H1 (cell line): ENCODE measurements around the gene NEDD8. TPM values are rescaled to one million over a fixed set of nuclear protein-coding genes. Genes with fewer than 3 reads are reported as not detected.

ENCODE experiments used
- CTCF ChIA-PET: fragments of 300-600 bp; sonication (Branson Sonifier 250); formaldehyde crosslinking; loops from one replicate; lab custom pipeline; 2021; ENCODE audit not compliant: partially characterized antibody; lab: Charles Lee
- POLR2A ChIA-PET: fragments of 300-600 bp; sonication (Branson Sonifier 250); formaldehyde crosslinking; loops from one replicate; lab custom pipeline; 2021; ENCODE audit warnings: inconsistent platforms; ENCODE audit not compliant: partially characterized antibody; lab: Charles Lee
- DNase-seq, 2 experiments: peaks; one replicate each; pipeline versions ENCODE4 v3.0.0 to v3.0.0-alpha.2; 2010 to 2022; ENCODE audit warnings: low spot score in 2 of 2, low read depth in 1 of 2, mixed read lengths in 1 of 2
- FAIRE-seq: peaks from 2 replicates; lab custom pipeline; 2011; peaks lifted over from hg19 to GRCh38; lab: Jason Lieb, UNC
- H2AFZ ChIP-seq: 2 replicates; pipeline ENCODE4 v1.8.1; 2012; ENCODE audit warnings: low read length, inconsistent platforms
- H2AK5ac ChIP-seq: 2 replicates; pipeline ENCODE4 v1.6.1; 2013; ENCODE audit warnings: low read depth, low read length
- H2BK120ac ChIP-seq: replicated peaks from 2 replicates; pipeline ENCODE3; 2013; ENCODE audit warnings: low read depth, low read length, inconsistent platforms
- H2BK12ac ChIP-seq: 2 replicates; pipeline ENCODE4 v1.6.1; 2013; ENCODE audit warnings: low read depth, low read length
- H2BK15ac ChIP-seq: 2 replicates; pipeline ENCODE4 v1.6.1; 2013; ENCODE audit warnings: low read length
- H2BK20ac ChIP-seq: 2 replicates; pipeline ENCODE4 v1.6.1; 2013; ENCODE audit warnings: low read length
- H2BK5ac ChIP-seq: 2 replicates; pipeline ENCODE4 v1.6.1; 2013; ENCODE audit warnings: low read depth, low read length
- H3K14ac ChIP-seq: 2 replicates; pipeline ENCODE4 v1.6.1; 2013; ENCODE audit warnings: inconsistent platforms; ENCODE audit not compliant: insufficient read length
- H3K18ac ChIP-seq: 2 replicates; pipeline ENCODE4 v1.6.1; 2013; ENCODE audit warnings: low read length; ENCODE audit errors: extremely low read depth
- H3K23ac ChIP-seq: 2 replicates; pipeline ENCODE4 v1.6.1; 2013; ENCODE audit warnings: inconsistent platforms; ENCODE audit not compliant: insufficient read length
- H3K23me2 ChIP-seq: 2 replicates; pipeline ENCODE4 v1.6.1; 2013; ENCODE audit warnings: low read depth, low read length
- H3K27ac ChIP-seq: 2 replicates; pipeline ENCODE4 v1.6.1; 2011; ENCODE audit warnings: low read depth, low read length, inconsistent platforms
- H3K27me3 ChIP-seq, 4 experiments: replicated peaks in 1 of 4; 1 replicate in 1 of 4; 2 replicates in 3 of 4; pipeline versions ENCODE4 v1.6.1 to v1.8.1; 2011 to 2013; ENCODE audit warnings: low read length in 3 of 4, mild to moderate bottlenecking in 3 of 4, inconsistent platforms in 2 of 4, mixed read lengths in 2 of 4, moderate library complexity in 1 of 4; ENCODE audit not compliant: control insufficient read depth in 3 of 4, insufficient read depth in 3 of 4; ENCODE audit errors: extremely low read depth in 1 of 4
- H3K36me3 ChIP-seq, 4 experiments: 2 replicates each; pipeline versions ENCODE4 v1.6.1 to v1.8.1; 2011 to 2013; ENCODE audit warnings: mild to moderate bottlenecking in 4 of 4, low read length in 3 of 4, moderate library complexity in 2 of 4, control low read depth in 1 of 4, inconsistent platforms in 1 of 4; ENCODE audit not compliant: insufficient read depth in 4 of 4, control insufficient read depth in 2 of 4
- H3K4ac ChIP-seq: replicated peaks from 2 replicates; pipeline ENCODE3; 2013; ENCODE audit warnings: low read length, low read depth, mixed read lengths, inconsistent platforms; ENCODE audit not compliant: insufficient read length
- H3K4me1 ChIP-seq, 4 experiments: replicated peaks in 1 of 4; 1 replicate in 1 of 4; 2 replicates in 3 of 4; pipeline versions ENCODE4 v1.6.1 to v1.8.1; 2011 to 2013; ENCODE audit warnings: low read length in 3 of 4, inconsistent platforms in 2 of 4, mixed read lengths in 1 of 4; ENCODE audit not compliant: insufficient read depth in 4 of 4, control insufficient read depth in 3 of 4
- H3K4me2 ChIP-seq, 2 experiments: 2 replicates each; pipeline versions ENCODE4 v1.6.1 to v1.8.1; 2011 to 2013; ENCODE audit warnings: low read depth in 2 of 2, low read length in 2 of 2, control low read depth in 1 of 2, inconsistent platforms in 1 of 2, mild to moderate bottlenecking in 1 of 2; ENCODE audit not compliant: insufficient read depth in 1 of 2
- H3K4me3 ChIP-seq, 4 experiments: fragments of 200-600, 300-600 bp in 1 of 4; sonication (generic), shearing (Covaris generic), sonication (Bioruptor Twin) in 1 of 4; 2 replicates each; pipeline versions ENCODE4 v1.5.1 to v1.8.1; 2011 to 2016; ENCODE audit warnings: low read length in 4 of 4, low read depth in 3 of 4, control low read depth in 2 of 4, inconsistent platforms in 2 of 4, mild to moderate bottlenecking in 2 of 4, mixed read lengths in 1 of 4, moderate library complexity in 1 of 4; ENCODE audit not compliant: insufficient read depth in 2 of 4; ENCODE audit errors: extremely low read depth in 1 of 4
- H3K56ac ChIP-seq: replicated peaks from 2 replicates; pipeline ENCODE3; 2013; ENCODE audit warnings: low read depth, mild to moderate bottlenecking, mixed read lengths, low read length, inconsistent platforms; ENCODE audit not compliant: insufficient read length
- H3K79me1 ChIP-seq: 2 replicates; pipeline ENCODE4 v1.6.1; 2013; ENCODE audit warnings: low read depth, low read length, control low read depth
- H3K79me2 ChIP-seq, 2 experiments: 2 replicates each; pipeline versions ENCODE4 v1.6.1 to v1.8.1; 2012 to 2013; ENCODE audit warnings: low read length in 2 of 2, mild to moderate bottlenecking in 2 of 2, inconsistent platforms in 1 of 2; ENCODE audit not compliant: insufficient read depth in 2 of 2, control insufficient read depth in 1 of 2
- H3K9ac ChIP-seq, 4 experiments: replicated peaks in 1 of 4; 1 replicate in 1 of 4; 2 replicates in 3 of 4; pipeline versions ENCODE4 v1.6.1 to v1.8.1; 2011 to 2013; ENCODE audit warnings: low read depth in 3 of 4, low read length in 3 of 4, control low read depth in 2 of 4, mild to moderate bottlenecking in 2 of 4, moderate library complexity in 2 of 4, inconsistent platforms in 1 of 4; ENCODE audit errors: extremely low read depth in 1 of 4
- H3K9me3 ChIP-seq, 2 experiments: 2 replicates each; pipeline versions ENCODE4 v1.6.1 to v1.8.1; 2012 to 2013; ENCODE audit warnings: mild to moderate bottlenecking in 2 of 2, moderate library complexity in 2 of 2, control low read depth in 1 of 2, inconsistent platforms in 1 of 2, low read depth in 1 of 2, low read length in 1 of 2, mixed read lengths in 1 of 2; ENCODE audit not compliant: insufficient read depth in 2 of 2
- H4K20me1 ChIP-seq, 2 experiments: replicated peaks in 1 of 2; 2 replicates each; pipeline versions ENCODE3 to v1.8.1; 2011 to 2013; ENCODE audit warnings: inconsistent platforms in 2 of 2, low read length in 2 of 2, mild to moderate bottlenecking in 1 of 2; ENCODE audit not compliant: insufficient read depth in 2 of 2, control insufficient read depth in 1 of 2
- H4K5ac ChIP-seq: 2 replicates; pipeline ENCODE4 v1.6.1; 2013; ENCODE audit warnings: low read length, low read depth, mixed read lengths, inconsistent platforms; ENCODE audit not compliant: insufficient read length
- H4K8ac ChIP-seq: 2 replicates; pipeline ENCODE4 v1.8.0; 2013; ENCODE audit warnings: mild to moderate bottlenecking, moderate library complexity, low read length, inconsistent platforms; ENCODE audit not compliant: insufficient read depth; ENCODE audit errors: extremely low read depth
- H4K91ac ChIP-seq: replicated peaks from 2 replicates; pipeline ENCODE3; 2013; ENCODE audit warnings: low read length, mixed read lengths, inconsistent platforms; ENCODE audit not compliant: insufficient read length
- WGBS, 2 experiments: shearing (Covaris generic) in 1 of 2; methylation state at CpG; one replicate each; pipeline versions ENCODE4 v1.1.6 to v1.1.7; 2013 to 2015; ENCODE audit warnings: low lambda C conversion rate in 2 of 2, mixed read lengths in 2 of 2, inconsistent platforms in 1 of 2, low coverage in 1 of 2, missing lambda C conversion rate in 1 of 2; ENCODE audit not compliant: insufficient replicate concordance in 2 of 2, insufficient coverage in 1 of 2, insufficient read length in 1 of 2; ENCODE audit errors: extremely low coverage in 1 of 2, missing lambda C conversion rate in 1 of 2; 5-methylcytosine and 5-hydroxymethylcytosine counted together
- polyA plus RNA-seq, 7 experiments: library from polyadenylated mRNA; depleted of rRNA in 3 of 7; stranded (reverse) in 5 of 7; unstranded in 2 of 7; fragments of >200 nt in 5 of 7; fragments of 200-250 nt in 2 of 7; gene quantifications; 1 replicate in 5 of 7; 2 replicates in 1 of 7; 4 replicates in 1 of 7; pipeline versions ENCODE4 v1.2.1 to v1.2.3, GENCODE V29; 2011 to 2013; ENCODE audit warnings: missing spikeins in 2 of 7, mixed read lengths in 2 of 7
- total RNA-seq: library from RNA; stranded (reverse); fragmentation: NEBNext Ultra II Directional; extraction: Animal tissue kit (Norgen Biotek cat#: 25700); gene quantifications from 2 replicates; pipeline ENCODE4 v1.2.1, GENCODE V29; 2021

Gene NEDD8
- total and polyA plus RNA-seq, 2 of the 8 experiments (the other 6 are each of a cell fraction or from before 2014, with no cell fraction given), result 253 to 317 TPM

DNA sequence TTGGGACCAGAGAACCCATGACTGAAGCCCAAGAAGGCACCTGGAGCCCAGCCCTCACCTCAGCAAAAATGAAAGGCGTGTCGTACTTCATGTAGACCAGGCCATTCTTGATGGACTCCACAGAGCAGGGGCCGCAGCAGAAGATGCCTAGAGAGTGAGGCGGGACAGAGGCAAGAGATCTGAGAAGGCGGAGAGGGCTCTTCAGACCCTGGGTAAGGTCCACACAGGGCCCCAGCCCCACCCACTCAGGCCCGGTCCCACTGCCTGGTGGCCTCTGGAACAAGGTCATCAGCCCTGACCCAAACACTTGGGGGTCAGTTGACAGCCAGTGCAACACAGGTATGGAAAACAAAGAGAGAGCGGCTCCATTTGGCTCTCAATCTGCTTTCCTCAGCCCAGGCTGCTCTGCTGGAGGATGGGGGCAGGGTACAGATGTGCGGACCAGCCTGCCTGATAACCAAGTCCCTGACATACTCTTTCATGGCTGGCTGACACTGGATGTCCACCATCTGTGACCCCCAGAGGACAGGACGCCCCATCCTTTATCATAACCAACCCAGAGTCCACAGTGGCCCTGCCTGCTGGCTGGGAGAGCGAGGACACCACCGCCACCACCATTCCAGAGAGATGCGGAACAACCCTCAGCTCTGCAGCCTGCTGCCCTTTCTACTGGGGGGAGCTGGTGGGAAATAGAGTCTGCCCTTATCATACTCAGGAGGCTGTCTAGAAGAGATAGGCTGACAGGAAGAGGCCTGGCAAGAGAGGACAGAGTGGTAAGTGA, 24.0 kb upstream of the NEDD8 start:
- H3K79me2 ChIP-seq, result no peaks in the 10 kb centered on the region

More for the DNA sequence above, 24.0 kb upstream of the NEDD8 start:
- no peak overlapping the region for H3K14ac ChIP-seq
- H2AK5ac ChIP-seq, result no peak overlapping the region
- H4K20me1 ChIP-seq, result peaks cover 0 to 2% of the 10 kb centered on the region in 2 experiments
- no peak overlapping the region for H3K4ac ChIP-seq
- no peak overlapping the region for H2AFZ ChIP-seq
- H4K91ac ChIP-seq, result no peak overlapping the region
- no peaks in the 10 kb centered on the region; a peak in 1 of 7 replicates for H3K27me3 ChIP-seq
- H3K4me1 ChIP-seq, result no peaks in the 10 kb centered on the region; a peak in 1 of 7 replicates
- H3K4me3 ChIP-seq, result no peak overlapping the region
- H3K23ac ChIP-seq, result no peak overlapping the region
- H2BK120ac ChIP-seq, result no peak overlapping the region
- FAIRE-seq (no peak), DNase-seq (no peak)
- no peak overlapping the region for H3K56ac ChIP-seq
- no peak overlapping the region for H3K27ac ChIP-seq
- H4K5ac ChIP-seq, result no peak overlapping the region
- no peak overlapping the region for H3K9ac ChIP-seq
- H3K23me2 ChIP-seq, result no peaks in the 10 kb centered on the region
- H3K9me3 ChIP-seq, result no peaks in the 10 kb centered on the region
- H3K36me3 ChIP-seq, result no peaks in the 10 kb centered on the region
- no peak overlapping the region for H2BK12ac ChIP-seq
- 82% methylated on average over 12 of the region's 12 CpGs; no CpG with 5 or more reads in 1 of the 2 experiments for WGBS, 2 experiments
- ChIA-PET CTCF (interaction anchor here (0.6 to 6.0 kb wide), 9 partner anchors 8 to 145 kb away, joined by 3 to 63 read pairs (median 3); partner anchors contain the start of genes DHRS1, NOP9, RABGGTA and TINF2), POLR2A (interaction anchor here (0.6 to 2.7 kb wide), 5 partner anchors 10 to 1094 kb away, joined by 3 to 10 read pairs (median 4); partner anchors contain the start of gene RABGGTA)
- H3K79me1 ChIP-seq, result no peaks in the 10 kb centered on the region
- H2BK20ac ChIP-seq, result no peak overlapping the region
- H4K8ac ChIP-seq, result no peak overlapping the region
- no peak overlapping the region for H2BK5ac ChIP-seq
- H3K18ac ChIP-seq, result no peak overlapping the region
- no peak overlapping the region for H2BK15ac ChIP-seq
- H3K4me2 ChIP-seq, result no peak overlapping the region
